Lower leg skin (tissue), 3 donors: Measurements from ENCODE around the gene TLNRD1.

Experiments
- POLR2A ChIP-seq, 2 donors: fragments of 450-650 bp; IDR thresholded peaks; one replicate each; pipeline ENCODE4 v1.6.1; 2016 to 2017; ENCODE audit warnings: antibody characterized with exemption in 2 of 2, mild to moderate bottlenecking in 1 of 2, moderate library complexity in 1 of 2
- TF ChIP-seq, protein P1 (sequence below), 3 donors: fragments of 450-650 bp; IDR thresholded peaks; one replicate each; pipeline ENCODE4 v1.5.1; 2016; ENCODE audit warnings: antibody characterized with exemption in 3 of 3, mild to moderate bottlenecking in 3 of 3, moderate library complexity in 2 of 3

DNA sequence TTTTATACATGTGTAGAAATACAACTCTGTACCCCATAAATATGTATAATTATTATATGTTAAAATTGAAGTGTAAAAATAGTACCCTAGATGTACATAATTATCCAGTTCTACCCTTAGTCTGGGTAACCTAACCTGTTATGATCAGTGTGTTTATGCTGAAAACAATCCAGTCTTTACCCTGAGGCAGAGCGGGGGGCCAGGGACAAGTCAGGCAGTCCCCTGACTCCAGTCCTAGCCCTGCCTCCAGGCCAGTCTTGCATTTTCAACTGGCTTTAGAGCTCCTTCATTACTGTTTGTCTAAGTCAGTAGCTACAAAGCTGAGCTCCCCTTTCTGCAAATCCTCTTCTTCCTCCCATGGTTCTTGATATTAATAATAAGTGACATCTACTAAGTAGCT is 14.2 kb upstream of the TLNRD1 start:
- TF ChIP-seq POLR2A (IDR thresholded peaks at IDR 0.05), result no peak
- TF ChIP-seq, protein P1, sequence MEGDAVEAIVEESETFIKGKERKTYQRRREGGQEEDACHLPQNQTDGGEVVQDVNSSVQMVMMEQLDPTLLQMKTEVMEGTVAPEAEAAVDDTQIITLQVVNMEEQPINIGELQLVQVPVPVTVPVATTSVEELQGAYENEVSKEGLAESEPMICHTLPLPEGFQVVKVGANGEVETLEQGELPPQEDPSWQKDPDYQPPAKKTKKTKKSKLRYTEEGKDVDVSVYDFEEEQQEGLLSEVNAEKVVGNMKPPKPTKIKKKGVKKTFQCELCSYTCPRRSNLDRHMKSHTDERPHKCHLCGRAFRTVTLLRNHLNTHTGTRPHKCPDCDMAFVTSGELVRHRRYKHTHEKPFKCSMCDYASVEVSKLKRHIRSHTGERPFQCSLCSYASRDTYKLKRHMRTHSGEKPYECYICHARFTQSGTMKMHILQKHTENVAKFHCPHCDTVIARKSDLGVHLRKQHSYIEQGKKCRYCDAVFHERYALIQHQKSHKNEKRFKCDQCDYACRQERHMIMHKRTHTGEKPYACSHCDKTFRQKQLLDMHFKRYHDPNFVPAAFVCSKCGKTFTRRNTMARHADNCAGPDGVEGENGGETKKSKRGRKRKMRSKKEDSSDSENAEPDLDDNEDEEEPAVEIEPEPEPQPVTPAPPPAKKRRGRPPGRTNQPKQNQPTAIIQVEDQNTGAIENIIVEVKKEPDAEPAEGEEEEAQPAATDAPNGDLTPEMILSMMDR (IDR thresholded peaks at IDR 0.05), result no peak
